ENCODE data around the gene COL6A5.
"Not testable (repeated sequence)": the region's sequence is repeated elsewhere in the genome, so short reads cannot be mapped to it uniquely, and the experiment has no call there.

COL6A5 gene

GRCh38 chr3:130389743-130390478 is 44.4 kb downstream of the COL6A5 start:
- DNase-seq: peak; percentile 19

GRCh38 chr3:130392266-130392665 is 46.8 kb downstream of the COL6A5 start:
- peak; percentile 22 for DNase-seq

GRCh38 chr3:130393594-130393993 is 48.1 kb downstream of the COL6A5 start:
- no peak for DNase-seq

GRCh38 chr3:130395331-130395730 is 49.9 kb downstream of the COL6A5 start:
- DNase-seq: no peak

- no peak for DNase-seq
Observed at GRCh38 chr3:130395916-130396315, 50.4 kb downstream of the COL6A5 start.

GRCh38 chr3:130404401-130404800 is 58.9 kb downstream of the COL6A5 start:
- DNase-seq: no peak

GRCh38 chr3:130405956-130406355 is 60.5 kb downstream of the COL6A5 start:
- DNase-seq: no peak

- DNase-seq: not testable (repeated sequence)
Observed at GRCh38 chr3:130408253-130408652, 62.8 kb downstream of the COL6A5 start.

GRCh38 chr3:130411320-130411719 is 65.8 kb downstream of the COL6A5 start:
- DNase-seq: no peak

GRCh38 chr3:130412991-130413560 is 67.6 kb downstream of the COL6A5 start:
- DNase-seq: no peak

- peak; percentile 54 for DNase-seq
Observed at GRCh38 chr3:130414457-130414856, 69.0 kb downstream of the COL6A5 start.

- no peak for DNase-seq
Observed at GRCh38 chr3:130420466-130420865, 75.0 kb downstream of the COL6A5 start.

GRCh38 chr3:130423064-130423463 is 77.6 kb downstream of the COL6A5 start:
- DNase-seq: no peak

- no peak for DNase-seq
Observed at GRCh38 chr3:130424837-130425236, 79.4 kb downstream of the COL6A5 start.

GRCh38 chr3:130425484-130425883 is 80.0 kb downstream of the COL6A5 start:
- DNase-seq: no peak

GRCh38 chr3:130426206-130426605 is 80.7 kb downstream of the COL6A5 start:
- DNase-seq: no peak

GRCh38 chr3:130428871-130429712 is 83.6 kb downstream of the COL6A5 start:
- DNase-seq: no peak

GRCh38 chr3:130429713-130430023 is 84.2 kb downstream of the COL6A5 start:
- no peak for DNase-seq

- no peak for DNase-seq
Observed at GRCh38 chr3:130430266-130430665, 84.8 kb downstream of the COL6A5 start.

- not testable (repeated sequence) for DNase-seq
Observed at GRCh38 chr3:130432086-130432485, 86.6 kb downstream of the COL6A5 start.

- DNase-seq: no peak
Observed at GRCh38 chr3:130433306-130433705, 87.8 kb downstream of the COL6A5 start.

- DNase-seq: no peak
Observed at GRCh38 chr3:130442284-130442683, 96.8 kb downstream of the COL6A5 start.

GRCh38 chr3:130446840-130447239 is 101.4 kb downstream of the COL6A5 start:
- DNase-seq: not testable (repeated sequence)

GRCh38 chr3:130448155-130448554 is 102.7 kb downstream of the COL6A5 start:
- not testable (repeated sequence) for DNase-seq

All from hematopoietic multipotent progenitor cell treated with erythropoietin and hydrocortisone succinate and interleukin-3 and kit ligand, for 6 days (in vitro differentiated cells).